Measurements from ENCODE around the gene SLC25A21.

GRCh38 chr14:37129047-37129446 lies 43.4 kb downstream of the SLC25A21 start:
- TF ChIP-seq, protein P1, sequence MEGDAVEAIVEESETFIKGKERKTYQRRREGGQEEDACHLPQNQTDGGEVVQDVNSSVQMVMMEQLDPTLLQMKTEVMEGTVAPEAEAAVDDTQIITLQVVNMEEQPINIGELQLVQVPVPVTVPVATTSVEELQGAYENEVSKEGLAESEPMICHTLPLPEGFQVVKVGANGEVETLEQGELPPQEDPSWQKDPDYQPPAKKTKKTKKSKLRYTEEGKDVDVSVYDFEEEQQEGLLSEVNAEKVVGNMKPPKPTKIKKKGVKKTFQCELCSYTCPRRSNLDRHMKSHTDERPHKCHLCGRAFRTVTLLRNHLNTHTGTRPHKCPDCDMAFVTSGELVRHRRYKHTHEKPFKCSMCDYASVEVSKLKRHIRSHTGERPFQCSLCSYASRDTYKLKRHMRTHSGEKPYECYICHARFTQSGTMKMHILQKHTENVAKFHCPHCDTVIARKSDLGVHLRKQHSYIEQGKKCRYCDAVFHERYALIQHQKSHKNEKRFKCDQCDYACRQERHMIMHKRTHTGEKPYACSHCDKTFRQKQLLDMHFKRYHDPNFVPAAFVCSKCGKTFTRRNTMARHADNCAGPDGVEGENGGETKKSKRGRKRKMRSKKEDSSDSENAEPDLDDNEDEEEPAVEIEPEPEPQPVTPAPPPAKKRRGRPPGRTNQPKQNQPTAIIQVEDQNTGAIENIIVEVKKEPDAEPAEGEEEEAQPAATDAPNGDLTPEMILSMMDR (IDR thresholded peaks at IDR 0.05), result no peak
- TF ChIP-seq EP300 (IDR thresholded peaks at IDR 0.05; ENCODE audit: low read depth) (no peak), POLR2A (IDR thresholded peaks at IDR 0.05) (no peak)
